GM12878 (cell line): Measurements from ENCODE around the gene EHD4. TPM values are rescaled to one million over a fixed set of nuclear protein-coding genes. Genes with fewer than 3 reads are reported as not detected.

Experiments
- ATAC-seq: fragments of 200-7000 bp; cut with Tn5 transposase; 3 replicates; pipeline ENCODE4 v1.9.1; 2020; ENCODE audit warnings: mild to moderate bottlenecking, moderate library complexity
- BruUV-seq: library from RNA; stranded (reverse); fragments of 400-500 nt; replicated peaks from 2 replicates; lab custom pipeline; 2021; lab: Mats Ljungman, UMichigan
- CTCF ChIA-PET: fragments of 300-600 bp; sonication (Branson Sonifier 250); formaldehyde crosslinking; extraction: SDS; loops from one replicate; lab custom pipeline; 2021; ENCODE audit warnings: inconsistent platforms; lab: Yijun Ruan, JAX
- POLR2A ChIA-PET: fragments of 350-600 bp; formaldehyde crosslinking; extraction: SDS; loops from one replicate; lab custom pipeline; 2021; ENCODE audit warnings: inconsistent platforms; lab: Charles Lee
- RAD21 ChIA-PET: fragments of 300-600 bp; sonication (Branson Sonifier 250); formaldehyde crosslinking; loops from one replicate; lab custom pipeline; 2023; ENCODE audit warnings: antibody characterized with exemption; ENCODE audit not compliant: unreplicated experiment; lab: Charles Lee
- SMC1A ChIA-PET: fragments of 300-600 bp; sonication (Branson Sonifier 250); formaldehyde crosslinking; loops from one replicate; lab custom pipeline; 2023; ENCODE audit not compliant: unreplicated experiment, uncharacterized antibody; lab: Charles Lee
- DNase-seq: peaks from one replicate; pipeline ENCODE4 v3.0.0-alpha.2; 2011; ENCODE audit warnings: low read depth, low spot score
- FAIRE-seq: peaks from 3 replicates; lab custom pipeline; 2011; peaks lifted over from hg19 to GRCh38; lab: Jason Lieb, UNC
- H2AFZ ChIP-seq: 2 replicates; pipeline ENCODE4 v1.6.0; 2011; ENCODE audit warnings: low read depth, low read length, control low read depth; ENCODE audit not compliant: control insufficient read depth
- H3K27ac ChIP-seq: 2 replicates; pipeline ENCODE4 v1.5.1; 2011; ENCODE audit warnings: control low read depth; ENCODE audit not compliant: control insufficient read depth, insufficient read depth
- H3K27me3 ChIP-seq, 2 experiments: replicated peaks in 1 of 2; 2 replicates each; pipeline versions ENCODE4 v1.6.0 to v1.6.1; 2011; ENCODE audit warnings: low read length in 1 of 2; ENCODE audit not compliant: control insufficient read depth in 2 of 2, insufficient read depth in 2 of 2
- H3K36me3 ChIP-seq, 2 experiments: 2 replicates each; pipeline ENCODE4 v1.5.1; 2011; ENCODE audit warnings: low read length in 1 of 2; ENCODE audit not compliant: control insufficient read depth in 2 of 2, insufficient read depth in 2 of 2
- H3K4me1 ChIP-seq: 2 replicates; pipeline ENCODE4 v1.6.1; 2011; ENCODE audit warnings: mild to moderate bottlenecking, low read length, moderate library complexity, mixed read lengths; ENCODE audit not compliant: control insufficient read depth, insufficient read depth
- H3K4me2 ChIP-seq: 2 replicates; pipeline ENCODE4 v1.6.0; 2011; ENCODE audit warnings: control low read depth; ENCODE audit not compliant: control insufficient read depth, insufficient read depth
- H3K4me3 ChIP-seq: fragments of 200-600 bp; sonication (generic); 2 replicates; pipeline ENCODE4 v1.5.1; 2016
- H3K79me2 ChIP-seq: 2 replicates; pipeline ENCODE4 v1.6.0; 2011; ENCODE audit warnings: low read length; ENCODE audit not compliant: control insufficient read depth, insufficient read depth
- H3K9ac ChIP-seq: 2 replicates; pipeline ENCODE4 v1.8.0; 2011; ENCODE audit warnings: low read length, control low read depth, mixed read lengths; ENCODE audit not compliant: control insufficient read depth, insufficient read depth
- H3K9me3 ChIP-seq: replicated peaks from 3 replicates; pipeline ENCODE4 v1.5.1; 2011; ENCODE audit warnings: mild to moderate bottlenecking, low read length; ENCODE audit not compliant: control insufficient read depth, insufficient read depth
- H4K20me1 ChIP-seq: 2 replicates; pipeline ENCODE4 v1.6.0; 2011; ENCODE audit not compliant: control insufficient read depth, insufficient read depth
- ASH2L ChIP-seq: fragments of 300-600, 200-600 bp; sonication (generic); IDR thresholded peaks from 2 replicates; pipeline ENCODE4 v1.6.1; 2017; ENCODE audit warnings: low read depth, mild to moderate bottlenecking, borderline replicate concordance
- CBX3 ChIP-seq: fragments of 200-600 bp; sonication (generic); IDR thresholded peaks from 2 replicates; pipeline ENCODE4 v1.6.1; 2016; ENCODE audit warnings: low read depth, borderline replicate concordance
- CEBPB ChIP-seq, 2 experiments: fragments of 150-350 bp in 1 of 2; IDR thresholded peaks; 2 replicates each; pipeline ENCODE4 v1.6.1; 2012 to 2014; ENCODE audit warnings: low read depth in 2 of 2, low read length in 2 of 2, borderline replicate concordance in 1 of 2, inconsistent platforms in 1 of 2
- CHD4 ChIP-seq: fragments of 200-600 bp; sonication (generic); IDR thresholded peaks from 2 replicates; pipeline ENCODE4 v1.6.1; 2016; ENCODE audit warnings: mild to moderate bottlenecking
- CREB1 ChIP-seq: IDR thresholded peaks from 2 replicates; pipeline ENCODE4 v1.6.1; 2012; ENCODE audit warnings: low read depth, mild to moderate bottlenecking, inconsistent platforms
- GATAD2B ChIP-seq: fragments of 450-650 bp; conservative IDR thresholded peaks from 2 replicates; pipeline ENCODE4 v1.6.1; 2017; ENCODE audit warnings: low read depth, mild to moderate bottlenecking, moderate library complexity
- HDGF ChIP-seq: fragments of 450-650 bp; IDR thresholded peaks from 2 replicates; pipeline ENCODE4 v1.6.1; 2016; ENCODE audit warnings: antibody characterized with exemption
- IKZF2 ChIP-seq, 2 experiments: fragments of 450-650 bp; IDR thresholded peaks; 2 replicates each; pipeline ENCODE4 v1.6.1; 2017; ENCODE audit warnings: mild to moderate bottlenecking in 2 of 2, moderate library complexity in 2 of 2
- MTA3 ChIP-seq: IDR thresholded peaks from 2 replicates; pipeline ENCODE4 v1.6.1; 2012; ENCODE audit warnings: low read length, inconsistent platforms, borderline replicate concordance
- NFXL1 ChIP-seq: fragments of 450-650 bp; IDR thresholded peaks from 2 replicates; pipeline ENCODE4 v1.6.1; 2017; ENCODE audit warnings: antibody characterized with exemption, mild to moderate bottlenecking, borderline replicate concordance
- NFYA ChIP-seq: IDR thresholded peaks from 2 replicates; pipeline ENCODE4 v1.6.1; 2011; ENCODE audit warnings: low read depth, mild to moderate bottlenecking, low read length, improper control_type of control experiment, borderline replicate concordance
- RAD21 ChIP-seq: IDR thresholded peaks from 2 replicates; pipeline ENCODE4 v1.6.1; 2011; ENCODE audit warnings: mild to moderate bottlenecking, low read depth, low read length, moderate library complexity; ENCODE audit not compliant: insufficient read depth
- RELA ChIP-seq: fragments of 450-650 bp; IDR thresholded peaks from 2 replicates; pipeline ENCODE4 v1.8.0; 2014; ENCODE audit warnings: borderline replicate concordance; ENCODE audit not compliant: partially characterized antibody
- RELB ChIP-seq: fragments of 450-650 bp; IDR thresholded peaks from 2 replicates; pipeline ENCODE4 v1.6.1; 2017; ENCODE audit warnings: low read depth, mild to moderate bottlenecking, moderate library complexity
- SMC3 ChIP-seq: IDR thresholded peaks from 2 replicates; pipeline ENCODE4 v1.6.1; 2011; ENCODE audit warnings: low read length, improper control_type of control experiment, borderline replicate concordance
- TCF3 ChIP-seq: IDR thresholded peaks from 2 replicates; pipeline ENCODE4 v1.6.1; 2012; ENCODE audit warnings: low read depth, mild to moderate bottlenecking, low read length, borderline replicate concordance; ENCODE audit not compliant: insufficient read depth
- WGBS: methylation state at CpG from one replicate; pipeline ENCODE4 v1.1.6; 2016; ENCODE audit warnings: low lambda C conversion rate; ENCODE audit not compliant: insufficient replicate concordance, insufficient coverage; ENCODE audit errors: missing lambda C conversion rate; 5-methylcytosine and 5-hydroxymethylcytosine counted together
- in situ Hi-C: fragments of 300-500 bp; cut with MboI; formaldehyde crosslinking; loops from 9 replicates; pipeline ENCODE4 v1.14.3; 2018; ENCODE audit warnings: mixed read lengths
- intact Hi-C: fragments of 100-400 bp; cut with micrococcal nuclease; formaldehyde crosslinking; loops from one replicate; pipeline ENCODE4 v1.14.2; 2022; ENCODE audit not compliant: unreplicated experiment
- polyA plus RNA-seq, 11 experiments: library from polyadenylated mRNA; depleted of rRNA in 4 of 11; unstranded in 6 of 11; stranded (reverse) in 5 of 11; fragments of >200 nt; fragmentation: Nextera tagmentation in 4 of 11; fragmentation: Illumina TruSeq in 1 of 11; extraction: Ambion mirVana in 4 of 11; extraction: Trizol in 1 of 11; gene quantifications; 1 replicate in 1 of 11; 2 replicates in 10 of 11; pipeline versions ENCODE4 v1.2.1 to v1.2.3, GENCODE V29; 2011 to 2016; ENCODE audit warnings: inconsistent platforms in 2 of 11, missing spikeins in 2 of 11, low read depth in 1 of 11
- total RNA-seq, 4 experiments: library from RNA; depleted of rRNA in 3 of 4; stranded (reverse); fragments of >200 nt in 3 of 4; fragmentation: Illumina TruSeq in 1 of 4; extraction: Trizol in 1 of 4; gene quantifications; 2 replicates each; pipeline versions ENCODE4 v1.2.1 to v1.2.3, GENCODE V29; 2013 to 2021
- TF ChIP-seq, protein P1 (sequence below): fragments of 450-650 bp; IDR thresholded peaks from 2 replicates; pipeline ENCODE4 v1.6.1; 2014; ENCODE audit warnings: mild to moderate bottlenecking
- TF ChIP-seq, protein P2 (sequence below): IDR thresholded peaks from 2 replicates; pipeline ENCODE4 v1.6.1; 2012; ENCODE audit warnings: low read depth, low read length, improper control_type of control experiment

Gene EHD4
- total and polyA plus RNA-seq, 10 of the 15 experiments (the other 5 are each of a cell fraction or from before 2014, with no cell fraction given), result 4.2 to 62.9 (median 44.7) TPM

DNA sequence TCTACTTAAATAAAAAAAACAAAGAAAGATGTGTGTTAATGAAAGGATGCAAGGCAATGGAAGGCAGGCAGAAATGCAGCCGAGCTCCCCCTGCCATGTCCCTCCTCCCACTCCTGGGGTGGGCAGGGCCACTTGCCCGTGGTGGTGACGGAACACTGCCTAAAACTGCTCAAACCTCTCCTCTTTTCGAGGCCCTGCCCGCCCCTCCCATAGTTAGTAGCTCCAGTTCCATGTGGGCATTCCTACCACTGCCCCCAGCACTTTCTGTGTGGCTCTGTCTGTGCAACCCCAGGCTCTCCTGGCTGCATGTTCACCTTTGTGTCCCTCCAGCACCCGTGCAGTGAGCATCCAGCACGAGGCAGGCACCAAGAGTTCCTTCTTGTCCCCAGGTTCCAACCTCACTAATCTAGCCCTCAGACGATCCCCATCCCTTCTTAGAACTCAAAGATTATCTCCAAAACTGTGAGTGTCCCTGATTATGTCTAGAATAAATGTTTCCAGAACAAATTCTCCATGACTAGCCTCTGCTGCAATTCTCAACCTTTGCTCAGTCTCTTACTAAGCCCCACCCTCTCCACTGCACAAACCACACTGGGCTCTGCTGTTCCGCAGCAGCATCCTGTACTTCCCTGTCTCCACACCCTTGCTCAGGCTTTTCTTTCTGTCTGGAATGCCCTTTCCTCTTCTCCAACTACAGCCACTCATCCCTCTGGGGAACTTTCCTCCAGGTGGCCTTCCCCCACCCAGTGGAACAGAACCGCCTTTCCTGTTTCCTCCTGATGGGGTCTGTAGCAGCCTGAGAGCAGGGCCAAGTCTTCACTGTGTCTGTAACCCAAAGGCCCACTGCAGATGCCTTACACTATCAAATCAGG is 45.9 kb downstream of the EHD4 start:
- Histone ChIP-seq H3K27ac (peak overlapping the region; percentile 81; the same call in 1 of the 2 replicates), H3K27me3 (no peaks in the 10 kb centered on the region), H3K79me2 (peaks cover 37% of the 10 kb centered on the region), H4K20me1 (no peaks in the 10 kb centered on the region; the same call in 1 of the 2 replicates), H3K9ac (no peak overlapping the region), H3K4me2 (peak overlapping the region; percentile 86), H3K36me3 (peaks cover 10 to 11% of the 10 kb centered on the region in 2 experiments), H3K4me1 (peaks cover 60% of the 10 kb centered on the region), H3K4me3 (no peak overlapping the region), H2AFZ (no peak overlapping the region), H3K9me3 (no peaks in the 10 kb centered on the region)
- TF ChIP-seq NFYA (no peak), CEBPB (IDR thresholded peaks at IDR 0.05; ENCODE audit: borderline replicate concordance in 1 of 2, low read depth in 2 of 2, low read length in 2 of 2) (no peak), NFXL1 (no peak), IKZF2 (IDR thresholded peaks at IDR 0.05) (no peak), MTA3 (no peak), GATAD2B (no peak), CREB1 (no peak), RELB (no peak), RELA (no peak), HDGF (no peak), CHD4 (no peak), RAD21 (no peak), SMC3 (no peak), ASH2L (no peak), TCF3 (no peak), CBX3 (no peak)
- TF ChIP-seq, protein P1, sequence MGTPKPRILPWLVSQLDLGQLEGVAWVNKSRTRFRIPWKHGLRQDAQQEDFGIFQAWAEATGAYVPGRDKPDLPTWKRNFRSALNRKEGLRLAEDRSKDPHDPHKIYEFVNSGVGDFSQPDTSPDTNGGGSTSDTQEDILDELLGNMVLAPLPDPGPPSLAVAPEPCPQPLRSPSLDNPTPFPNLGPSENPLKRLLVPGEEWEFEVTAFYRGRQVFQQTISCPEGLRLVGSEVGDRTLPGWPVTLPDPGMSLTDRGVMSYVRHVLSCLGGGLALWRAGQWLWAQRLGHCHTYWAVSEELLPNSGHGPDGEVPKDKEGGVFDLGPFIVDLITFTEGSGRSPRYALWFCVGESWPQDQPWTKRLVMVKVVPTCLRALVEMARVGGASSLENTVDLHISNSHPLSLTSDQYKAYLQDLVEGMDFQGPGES, result no peak
- TF ChIP-seq, protein P2, sequence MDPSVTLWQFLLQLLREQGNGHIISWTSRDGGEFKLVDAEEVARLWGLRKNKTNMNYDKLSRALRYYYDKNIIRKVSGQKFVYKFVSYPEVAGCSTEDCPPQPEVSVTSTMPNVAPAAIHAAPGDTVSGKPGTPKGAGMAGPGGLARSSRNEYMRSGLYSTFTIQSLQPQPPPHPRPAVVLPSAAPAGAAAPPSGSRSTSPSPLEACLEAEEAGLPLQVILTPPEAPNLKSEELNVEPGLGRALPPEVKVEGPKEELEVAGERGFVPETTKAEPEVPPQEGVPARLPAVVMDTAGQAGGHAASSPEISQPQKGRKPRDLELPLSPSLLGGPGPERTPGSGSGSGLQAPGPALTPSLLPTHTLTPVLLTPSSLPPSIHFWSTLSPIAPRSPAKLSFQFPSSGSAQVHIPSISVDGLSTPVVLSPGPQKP, result no peak
- FAIRE-seq (no peak), DNase-seq (no peak), ATAC-seq (no peak)
- intact Hi-C loops, result no loop called here
- in situ Hi-C loops, result no loop called here
- RAD21 ChIA-PET, result no interaction called here
- WGBS, result 83% methylated on average over 10 of the region's 10 CpGs
- no TSS peak for BruUV-seq
- POLR2A ChIA-PET, result interaction anchor here (0.6 to 1.2 kb wide), 2 partner anchors 44 to 782 kb away, joined by 3 read pairs; no protein-coding TSS in a partner anchor
- SMC1A ChIA-PET, result interaction anchor here (1.3 to 1.5 kb wide), 3 partner anchors 44 to 48 kb away, joined by 3 to 6 read pairs (median 3); partner anchors contain the start of gene EHD4
- CTCF ChIA-PET, result no interaction called here
